Activated gamma-delta T cell treated with anti-CD3 and anti-CD28 coated beads, Interleukin-2, amount 50 U/mL, for 16 hours (primary cell): ENCODE measurements around the gene FBP2.
"Not testable (repeated sequence)": the region's sequence is repeated elsewhere in the genome, so short reads cannot be mapped to it uniquely, and the experiment has no call there.

ENCODE experiments used
- DNase-seq: peaks from one replicate; pipeline ENCODE4 v3.0.0-alpha.2; 2020; ENCODE audit warnings: low read depth

The FBP2 gene

DNA sequence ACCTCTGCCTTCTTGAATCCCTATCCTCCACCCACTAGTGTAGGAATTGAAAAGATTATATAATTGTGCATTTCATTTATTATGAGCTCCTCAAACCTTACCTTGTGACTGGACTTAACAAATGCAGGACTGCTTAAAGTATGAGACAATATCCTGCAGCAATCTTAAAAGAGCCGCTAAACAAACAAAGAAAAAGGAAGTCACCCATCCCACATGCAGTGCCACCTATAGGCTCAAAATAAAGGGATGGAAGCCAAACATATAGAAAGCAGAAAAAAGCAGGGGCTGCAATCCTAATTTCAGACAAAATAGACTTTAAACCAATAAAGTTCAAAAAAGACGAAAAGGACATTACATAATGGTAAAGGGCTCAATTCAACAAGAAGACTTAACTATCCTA is 30.1 kb downstream of the FBP2 start:
- DNase-seq: no peak

GRCh38 chr9:94560237-94560636 is 33.4 kb downstream of the FBP2 start:
- no peak for DNase-seq

DNA sequence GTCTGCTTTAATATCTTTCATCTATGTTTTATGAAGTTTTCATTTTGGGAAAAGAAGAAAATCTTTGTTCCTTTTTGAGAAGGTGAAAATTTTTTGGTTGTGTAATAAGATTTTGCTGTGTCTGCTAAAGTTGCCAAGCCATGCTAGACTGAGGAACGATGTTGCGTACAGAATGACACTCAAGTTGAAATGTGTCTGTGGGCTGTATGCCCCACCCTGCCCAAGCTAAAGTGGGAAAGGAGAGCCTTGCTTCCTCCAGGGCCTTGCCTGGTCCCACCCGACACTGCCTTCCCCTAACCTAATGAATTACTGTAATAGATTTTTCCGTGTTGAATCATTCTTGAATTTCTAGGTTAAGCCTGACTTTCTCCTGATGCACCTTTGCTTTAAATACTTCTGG is 36.2 kb downstream of the FBP2 start:
- DNase-seq: no peak

- no peak for DNase-seq
Observed at GRCh38 chr9:94554439-94555331, 38.9 kb downstream of the FBP2 start, which contains the start of gene PCAT7. Gene PCAT7 (plus strand): TSS chr9:94555083.

GRCh38 chr9:94554078-94554438 is 39.6 kb downstream of the FBP2 start:
- DNase-seq: no peak

GRCh38 chr9:94553029-94553938 is 40.3 kb downstream of the FBP2 start:
- DNase-seq: no peak

- no peak for DNase-seq
Observed at GRCh38 chr9:94545940-94546339, 47.7 kb downstream of the FBP2 start.

DNA sequence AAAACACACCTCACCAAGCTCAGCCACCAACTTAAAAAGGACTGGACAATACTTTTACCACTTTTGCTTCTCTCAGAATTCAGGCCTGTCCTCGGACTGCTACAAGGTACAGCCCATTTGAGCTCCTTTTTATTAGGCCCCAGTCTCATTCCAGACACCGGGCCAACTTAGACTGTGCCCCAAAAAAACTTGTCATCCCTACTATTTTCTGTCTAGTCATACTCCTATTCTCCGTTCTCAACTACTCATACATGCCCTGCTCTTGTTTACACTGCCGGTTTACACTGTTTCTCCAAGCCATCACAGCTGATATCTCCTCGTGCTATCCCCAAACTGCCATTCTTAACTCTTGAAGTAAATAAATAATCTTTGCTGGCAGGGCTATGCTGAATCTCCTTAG is 49.3 kb downstream of the FBP2 start:
- not testable (repeated sequence) for DNase-seq

- DNase-seq: no peak
Observed at GRCh38 chr9:94538908-94539307, 54.7 kb downstream of the FBP2 start.

GRCh38 chr9:94534901-94535300 is 58.7 kb downstream of the FBP2 start:
- DNase-seq: no peak

DNA sequence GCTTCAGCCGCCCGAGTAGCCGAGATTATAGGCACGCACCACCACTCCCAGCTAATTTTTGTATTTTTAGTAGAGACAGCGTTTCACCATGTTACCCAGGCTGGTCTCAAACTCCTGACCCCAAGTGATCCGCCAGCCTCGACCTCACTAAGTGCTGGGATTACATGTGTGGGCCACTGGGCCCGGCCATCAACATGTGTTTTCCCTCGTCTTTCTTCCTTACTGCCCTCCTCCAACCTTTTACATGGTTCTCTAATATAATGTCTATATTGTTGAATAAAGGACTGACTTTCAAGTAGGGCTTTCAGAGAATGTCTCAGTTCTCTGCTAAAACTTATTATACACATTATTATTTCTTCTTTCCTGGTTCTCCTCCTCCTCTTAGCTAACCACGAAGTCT is 60.0 kb downstream of the FBP2 start:
- DNase-seq: no peak

GRCh38 chr9:94533155-94533554 is 60.5 kb downstream of the FBP2 start:
- no peak for DNase-seq

DNA sequence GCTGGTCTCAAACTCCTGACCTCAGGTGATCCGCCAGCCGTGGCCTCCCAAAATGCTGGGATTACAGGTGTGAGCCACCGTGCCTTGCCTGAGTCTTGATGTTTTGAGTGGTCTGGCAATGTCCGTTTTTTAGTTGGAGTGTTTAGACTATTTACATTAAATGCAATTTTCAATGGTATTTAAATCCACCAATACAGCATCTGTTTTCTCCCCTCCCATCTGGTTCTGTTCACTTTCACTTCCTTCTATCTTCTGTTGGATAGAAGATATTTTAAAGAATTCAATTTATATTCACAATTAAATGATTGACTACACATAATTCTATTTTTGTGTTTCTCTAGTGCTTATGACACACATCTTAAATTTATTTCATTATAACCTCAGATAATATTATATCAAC is 64.7 kb downstream of the FBP2 start:
- DNase-seq: no peak

DNA sequence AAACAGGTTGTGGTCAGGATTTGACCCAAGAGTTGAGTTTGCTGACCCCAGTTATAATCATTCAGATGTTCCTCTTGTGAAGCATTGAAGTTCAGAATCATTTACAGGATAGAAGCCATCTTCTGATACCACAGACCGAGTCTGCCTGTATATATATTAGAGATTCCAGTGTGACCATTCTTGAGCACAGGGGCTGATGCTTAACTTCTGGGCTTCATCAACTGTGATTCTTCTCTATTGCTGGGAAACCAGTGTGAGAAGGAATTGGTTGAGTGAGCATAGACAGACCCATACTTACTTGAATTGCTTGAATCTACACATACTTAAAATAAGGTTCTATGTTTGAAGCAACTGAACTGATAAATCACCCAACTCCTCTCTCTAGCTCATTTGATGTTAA is 66.7 kb downstream of the FBP2 start:
- DNase-seq: no peak

DNA sequence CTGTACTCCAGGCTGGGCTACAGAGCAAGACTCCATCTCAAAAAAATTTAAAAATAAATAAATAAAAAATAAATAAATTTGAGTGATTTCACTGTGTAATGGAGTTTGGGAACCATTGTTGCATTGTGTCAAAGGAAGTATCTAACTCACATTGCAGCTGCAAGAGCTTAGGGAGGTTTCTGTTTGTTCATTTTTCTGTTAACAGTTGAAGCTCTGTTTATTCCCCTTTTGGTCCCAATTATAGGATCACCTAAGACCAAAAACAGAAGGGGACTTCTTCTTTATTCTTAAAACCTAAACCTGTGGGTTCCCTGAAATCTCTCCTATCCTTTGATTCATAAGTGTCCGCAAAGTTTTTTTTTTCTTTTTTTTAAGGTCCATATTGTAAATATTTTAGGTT is 67.4 kb downstream of the FBP2 start:
- DNase-seq: no peak

DNA sequence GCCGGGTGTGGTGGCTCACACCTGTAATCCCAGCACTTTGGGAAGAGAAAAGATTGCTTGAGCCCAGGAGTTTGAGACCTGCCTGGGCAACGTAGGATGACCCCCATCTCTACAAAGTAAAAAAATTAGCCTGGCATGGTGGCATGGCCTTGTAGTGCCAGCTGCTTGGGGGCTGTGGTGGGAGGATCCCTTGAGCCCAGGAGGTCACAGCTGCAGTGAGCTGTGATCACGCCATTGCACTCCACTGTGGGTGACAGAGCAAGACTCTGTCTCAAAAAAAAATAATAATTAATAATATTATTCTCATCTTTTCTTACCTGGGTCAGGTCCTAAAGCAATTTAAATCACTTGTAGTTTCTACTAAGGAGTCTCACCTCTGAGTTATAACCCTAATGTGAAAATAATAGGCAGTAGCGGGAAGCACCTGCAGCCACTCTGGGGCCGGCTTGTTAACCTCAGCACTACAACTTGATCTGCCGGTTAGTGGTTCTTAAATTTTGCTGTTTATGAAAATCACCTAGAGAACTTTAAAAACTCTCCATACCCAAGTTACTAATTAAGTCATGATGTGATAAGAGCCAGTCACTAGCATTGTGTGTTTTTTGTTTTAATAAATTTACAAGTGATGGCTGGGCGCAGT is 68.1 kb downstream of the FBP2 start:
- DNase-seq: no peak

- no peak for DNase-seq
Observed at GRCh38 chr9:94517254-94517653, 76.4 kb downstream of the FBP2 start.

DNA sequence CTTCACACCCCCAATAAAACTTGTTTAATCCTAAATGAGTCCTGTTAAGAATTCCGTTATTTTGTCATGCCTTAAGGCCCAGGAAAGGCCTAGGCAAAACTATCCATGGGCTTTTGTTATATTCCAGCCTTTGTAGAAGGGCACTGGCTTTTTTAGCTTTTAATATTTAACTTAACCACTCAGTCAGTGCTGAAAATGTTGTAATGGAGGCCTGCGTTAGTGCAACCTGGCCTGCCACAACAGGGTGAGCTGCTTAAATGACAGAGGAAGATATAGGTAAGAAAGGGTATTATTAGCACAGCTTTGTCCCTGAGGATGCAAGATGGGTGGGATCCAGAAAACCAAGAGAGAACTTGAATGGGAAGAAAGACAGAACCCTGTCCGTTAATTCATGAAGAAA is 78.9 kb downstream of the FBP2 start:
- no peak for DNase-seq

- no peak for DNase-seq
Observed at GRCh38 chr9:94511955-94512265, 81.7 kb downstream of the FBP2 start.

- no peak for DNase-seq
Observed at GRCh38 chr9:94511134-94511954, 82.3 kb downstream of the FBP2 start.
